ENCODE data around the gene OTOS. TPM values are rescaled to one million over a fixed set of nuclear protein-coding genes. Genes with fewer than 3 reads are reported as not detected.

The OTOS gene
- total and polyA plus RNA-seq, 4 donors = not detected

DNA sequence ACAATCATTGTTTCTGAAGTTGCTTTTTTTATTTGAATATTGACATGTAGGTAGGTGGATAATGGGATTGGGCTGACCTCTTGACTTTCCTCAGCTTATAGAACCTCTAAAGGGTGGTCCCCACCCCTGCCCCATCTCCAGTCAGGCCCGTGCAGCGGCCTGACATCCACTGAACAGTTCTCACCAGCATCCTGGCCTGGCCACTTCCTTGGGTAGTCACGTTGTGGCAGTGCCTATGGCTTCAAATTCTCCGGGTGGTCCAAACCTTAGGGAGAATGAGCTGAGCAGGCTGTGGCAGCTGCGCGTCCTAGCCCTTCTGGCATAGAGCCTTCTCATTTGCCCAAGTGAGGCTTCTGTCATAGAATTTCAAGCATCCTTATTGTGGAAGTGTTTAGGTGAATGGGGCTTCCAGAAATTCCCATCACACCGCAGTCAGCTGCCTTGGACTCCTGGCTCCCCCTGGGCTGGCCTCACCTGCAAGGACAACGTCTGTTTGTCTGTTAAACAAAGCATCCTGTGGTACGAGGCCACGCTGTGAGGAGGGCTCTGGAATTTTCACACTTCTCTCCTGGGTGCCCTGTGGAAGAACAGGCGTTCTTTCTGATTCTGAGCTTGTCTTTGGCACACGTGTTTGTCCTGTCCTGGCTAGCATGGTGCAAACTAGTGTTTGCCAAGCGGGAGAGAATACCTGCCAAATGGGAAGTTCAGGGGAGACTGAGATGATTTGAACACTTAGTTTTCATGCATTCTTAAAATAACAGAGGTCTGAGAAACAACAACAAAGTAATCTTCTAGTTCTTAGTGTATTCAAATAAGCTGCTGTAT, 31.8 kb upstream of the OTOS start:
- H3K4me1 ChIP-seq (ENCODE audit: control insufficient read depth in 4 of 4, insufficient read depth in 4 of 4, low read length in 3 of 4) = no peaks in the 10 kb centered on the region
- no peak overlapping the region for H3K27ac ChIP-seq (ENCODE audit: low read depth in 1 of 2, low read length in 2 of 2)
- TF ChIP-seq, protein P1, sequence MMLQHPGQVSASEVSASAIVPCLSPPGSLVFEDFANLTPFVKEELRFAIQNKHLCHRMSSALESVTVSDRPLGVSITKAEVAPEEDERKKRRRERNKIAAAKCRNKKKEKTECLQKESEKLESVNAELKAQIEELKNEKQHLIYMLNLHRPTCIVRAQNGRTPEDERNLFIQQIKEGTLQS (IDR thresholded peaks at IDR 0.05) = no peak
- H3K27me3 ChIP-seq (ENCODE audit: control insufficient read depth in 4 of 4, insufficient read depth in 4 of 4, low read length in 3 of 4) = peaks cover 0 to 7% (median 0%) of the 10 kb centered on the region in 4 donors
- DNase-seq (ENCODE audit: low spot score) = no peak
- no peaks in the 10 kb centered on the region for H3K9me3 ChIP-seq (ENCODE audit: control insufficient read depth in 4 of 4, low read length in 3 of 4)
- no peak overlapping the region for H3K9ac ChIP-seq (ENCODE audit: low read depth in 1 of 2, low read length in 2 of 2)
- WGBS = 72% methylated on average over 13 of the region's 13 CpGs
- H3K4me3 ChIP-seq (ENCODE audit: low read depth in 1 of 3, low read length in 3 of 3) = no peak overlapping the region
- H3K36me3 ChIP-seq (ENCODE audit: control insufficient read depth in 4 of 4, insufficient read depth in 3 of 4, low read depth in 1 of 4, low read length in 3 of 4) = peaks cover 0 to 1% (median 0%) of the 10 kb centered on the region in 4 donors

DNA sequence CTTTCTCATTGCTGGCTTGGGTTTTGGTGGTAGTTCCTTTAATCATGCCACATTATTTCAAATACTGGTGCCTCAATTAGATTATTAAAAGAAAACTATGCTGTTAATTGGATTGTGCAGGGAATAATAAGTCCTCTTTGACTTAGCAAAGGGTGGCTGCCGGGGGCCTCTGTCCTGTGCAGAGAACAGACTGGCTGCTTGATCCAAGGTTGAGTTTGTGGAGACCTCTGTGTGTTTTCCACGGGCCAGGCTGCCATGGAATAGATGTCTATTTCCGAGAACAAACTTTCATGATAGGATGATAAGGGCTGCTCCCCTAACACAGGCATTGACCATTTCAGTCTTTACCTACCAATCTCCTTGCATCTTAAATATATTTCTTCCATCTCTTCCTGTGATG, 30.4 kb upstream of the OTOS start:
- Histone ChIP-seq H3K27me3 (ENCODE audit: control insufficient read depth in 4 of 4, insufficient read depth in 4 of 4, low read length in 3 of 4) (peaks cover 0 to 7% (median 0%) of the 10 kb centered on the region in 4 donors), H3K9me3 (ENCODE audit: control insufficient read depth in 4 of 4, low read length in 3 of 4) (no peaks in the 10 kb centered on the region), H3K27ac (ENCODE audit: low read depth in 1 of 2, low read length in 2 of 2) (no peak overlapping the region), H3K9ac (ENCODE audit: low read depth in 1 of 2, low read length in 2 of 2) (no peak overlapping the region), H3K4me3 (ENCODE audit: low read depth in 1 of 3, low read length in 3 of 3) (no peak overlapping the region), H3K36me3 (ENCODE audit: control insufficient read depth in 4 of 4, insufficient read depth in 3 of 4, low read depth in 1 of 4, low read length in 3 of 4) (peaks cover 0 to 1% (median 0%) of the 10 kb centered on the region in 4 donors), H3K4me1 (ENCODE audit: control insufficient read depth in 4 of 4, insufficient read depth in 4 of 4, low read length in 3 of 4) (no peaks in the 10 kb centered on the region)
- 72% methylated on average over 3 of the region's 3 CpGs for WGBS
- no peak for TF ChIP-seq RXRA (IDR thresholded peaks at IDR 0.05)
- no peak for DNase-seq (ENCODE audit: low spot score)

DNA sequence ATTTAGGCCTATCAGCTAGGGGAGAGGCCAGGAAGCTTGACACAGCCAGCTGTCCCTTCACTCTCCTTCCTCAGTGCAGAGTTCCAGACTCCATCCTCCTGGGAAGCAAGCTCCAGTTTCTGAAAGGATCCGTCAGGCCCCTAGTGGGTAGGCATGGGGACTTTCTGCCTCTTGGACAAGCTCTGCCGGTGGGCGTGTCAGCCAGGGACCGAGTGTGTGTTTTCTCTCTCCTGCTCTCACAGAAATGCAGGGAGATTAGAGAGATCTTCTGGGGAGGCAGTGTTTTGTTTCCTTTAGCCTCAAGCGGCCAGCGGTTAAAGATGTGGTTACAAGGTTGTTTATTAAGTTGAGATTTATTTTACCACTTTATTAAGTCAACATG, 29.9 kb upstream of the OTOS start:
- H3K27me3 ChIP-seq (ENCODE audit: control insufficient read depth in 4 of 4, insufficient read depth in 4 of 4, low read length in 3 of 4) = peaks cover 0 to 7% (median 0%) of the 10 kb centered on the region in 4 donors
- H3K4me1 ChIP-seq (ENCODE audit: control insufficient read depth in 4 of 4, insufficient read depth in 4 of 4, low read length in 3 of 4) = no peaks in the 10 kb centered on the region
- no peaks in the 10 kb centered on the region for H3K9me3 ChIP-seq (ENCODE audit: control insufficient read depth in 4 of 4, low read length in 3 of 4)
- no peak overlapping the region for H3K27ac ChIP-seq (ENCODE audit: low read depth in 1 of 2, low read length in 2 of 2)
- no peak for DNase-seq (ENCODE audit: low spot score)
- 50% methylated on average over 6 of the region's 6 CpGs for WGBS
- H3K9ac ChIP-seq (ENCODE audit: low read depth in 1 of 2, low read length in 2 of 2) = no peak overlapping the region
- H3K4me3 ChIP-seq (ENCODE audit: low read depth in 1 of 3, low read length in 3 of 3) = no peak overlapping the region
- peaks cover 0 to 1% (median 0%) of the 10 kb centered on the region in 4 donors for H3K36me3 ChIP-seq (ENCODE audit: control insufficient read depth in 4 of 4, insufficient read depth in 3 of 4, low read depth in 1 of 4, low read length in 3 of 4)
- TF ChIP-seq RXRA (IDR thresholded peaks at IDR 0.05) (no peak), HNF4G (IDR thresholded peaks at IDR 0.05) (no peak), NR2F2 (IDR thresholded peaks at IDR 0.05) (no peak), JUND (IDR thresholded peaks at IDR 0.05) (no peak), TAF1 (conservative IDR thresholded peaks at IDR 0.05) (no peak), SP1 (IDR thresholded peaks at IDR 0.05) (no peak), GABPA (IDR thresholded peaks at IDR 0.05 in 1 of 2, conservative IDR thresholded peaks at IDR 0.05 in 1 of 2) (no peak), FOXA1 (IDR thresholded peaks at IDR 0.05) (no peak), FOXA2 (IDR thresholded peaks at IDR 0.05) (no peak), YY1 (IDR thresholded peaks at IDR 0.05) (no peak), RAD21 (IDR thresholded peaks at IDR 0.05) (no peak), HNF4A (conservative IDR thresholded peaks at IDR 0.05) (no peak), ZBTB33 (IDR thresholded peaks at IDR 0.05) (no peak)
- TF ChIP-seq, protein P2, sequence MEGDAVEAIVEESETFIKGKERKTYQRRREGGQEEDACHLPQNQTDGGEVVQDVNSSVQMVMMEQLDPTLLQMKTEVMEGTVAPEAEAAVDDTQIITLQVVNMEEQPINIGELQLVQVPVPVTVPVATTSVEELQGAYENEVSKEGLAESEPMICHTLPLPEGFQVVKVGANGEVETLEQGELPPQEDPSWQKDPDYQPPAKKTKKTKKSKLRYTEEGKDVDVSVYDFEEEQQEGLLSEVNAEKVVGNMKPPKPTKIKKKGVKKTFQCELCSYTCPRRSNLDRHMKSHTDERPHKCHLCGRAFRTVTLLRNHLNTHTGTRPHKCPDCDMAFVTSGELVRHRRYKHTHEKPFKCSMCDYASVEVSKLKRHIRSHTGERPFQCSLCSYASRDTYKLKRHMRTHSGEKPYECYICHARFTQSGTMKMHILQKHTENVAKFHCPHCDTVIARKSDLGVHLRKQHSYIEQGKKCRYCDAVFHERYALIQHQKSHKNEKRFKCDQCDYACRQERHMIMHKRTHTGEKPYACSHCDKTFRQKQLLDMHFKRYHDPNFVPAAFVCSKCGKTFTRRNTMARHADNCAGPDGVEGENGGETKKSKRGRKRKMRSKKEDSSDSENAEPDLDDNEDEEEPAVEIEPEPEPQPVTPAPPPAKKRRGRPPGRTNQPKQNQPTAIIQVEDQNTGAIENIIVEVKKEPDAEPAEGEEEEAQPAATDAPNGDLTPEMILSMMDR (IDR thresholded peaks at IDR 0.05; ENCODE audit: low read depth, low read length, missing input control) = no peak
- TF ChIP-seq, protein P3, sequence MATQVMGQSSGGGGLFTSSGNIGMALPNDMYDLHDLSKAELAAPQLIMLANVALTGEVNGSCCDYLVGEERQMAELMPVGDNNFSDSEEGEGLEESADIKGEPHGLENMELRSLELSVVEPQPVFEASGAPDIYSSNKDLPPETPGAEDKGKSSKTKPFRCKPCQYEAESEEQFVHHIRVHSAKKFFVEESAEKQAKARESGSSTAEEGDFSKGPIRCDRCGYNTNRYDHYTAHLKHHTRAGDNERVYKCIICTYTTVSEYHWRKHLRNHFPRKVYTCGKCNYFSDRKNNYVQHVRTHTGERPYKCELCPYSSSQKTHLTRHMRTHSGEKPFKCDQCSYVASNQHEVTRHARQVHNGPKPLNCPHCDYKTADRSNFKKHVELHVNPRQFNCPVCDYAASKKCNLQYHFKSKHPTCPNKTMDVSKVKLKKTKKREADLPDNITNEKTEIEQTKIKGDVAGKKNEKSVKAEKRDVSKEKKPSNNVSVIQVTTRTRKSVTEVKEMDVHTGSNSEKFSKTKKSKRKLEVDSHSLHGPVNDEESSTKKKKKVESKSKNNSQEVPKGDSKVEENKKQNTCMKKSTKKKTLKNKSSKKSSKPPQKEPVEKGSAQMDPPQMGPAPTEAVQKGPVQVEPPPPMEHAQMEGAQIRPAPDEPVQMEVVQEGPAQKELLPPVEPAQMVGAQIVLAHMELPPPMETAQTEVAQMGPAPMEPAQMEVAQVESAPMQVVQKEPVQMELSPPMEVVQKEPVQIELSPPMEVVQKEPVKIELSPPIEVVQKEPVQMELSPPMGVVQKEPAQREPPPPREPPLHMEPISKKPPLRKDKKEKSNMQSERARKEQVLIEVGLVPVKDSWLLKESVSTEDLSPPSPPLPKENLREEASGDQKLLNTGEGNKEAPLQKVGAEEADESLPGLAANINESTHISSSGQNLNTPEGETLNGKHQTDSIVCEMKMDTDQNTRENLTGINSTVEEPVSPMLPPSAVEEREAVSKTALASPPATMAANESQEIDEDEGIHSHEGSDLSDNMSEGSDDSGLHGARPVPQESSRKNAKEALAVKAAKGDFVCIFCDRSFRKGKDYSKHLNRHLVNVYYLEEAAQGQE (IDR thresholded peaks at IDR 0.05) = no peak

Measured in liver (tissue), 9 donors.